GM12878 (cell line): Measurements from ENCODE around the gene TMEM167B. TPM values are rescaled to one million over a fixed set of nuclear protein-coding genes. Genes with fewer than 3 reads are reported as not detected.

Experiments
- ATAC-seq: fragments of 200-7000 bp; cut with Tn5 transposase; 3 replicates; pipeline ENCODE4 v1.9.1; 2020; ENCODE audit warnings: mild to moderate bottlenecking, moderate library complexity
- BruUV-seq: library from RNA; stranded (reverse); fragments of 400-500 nt; replicated peaks from 2 replicates; lab custom pipeline; 2021; lab: Mats Ljungman, UMichigan
- CTCF ChIA-PET: fragments of 300-600 bp; sonication (Branson Sonifier 250); formaldehyde crosslinking; extraction: SDS; loops from one replicate; lab custom pipeline; 2021; ENCODE audit warnings: inconsistent platforms; lab: Yijun Ruan, JAX
- POLR2A ChIA-PET: fragments of 350-600 bp; formaldehyde crosslinking; extraction: SDS; loops from one replicate; lab custom pipeline; 2021; ENCODE audit warnings: inconsistent platforms; lab: Charles Lee
- RAD21 ChIA-PET: fragments of 300-600 bp; sonication (Branson Sonifier 250); formaldehyde crosslinking; loops from one replicate; lab custom pipeline; 2023; ENCODE audit warnings: antibody characterized with exemption; ENCODE audit not compliant: unreplicated experiment; lab: Charles Lee
- SMC1A ChIA-PET: fragments of 300-600 bp; sonication (Branson Sonifier 250); formaldehyde crosslinking; loops from one replicate; lab custom pipeline; 2023; ENCODE audit not compliant: unreplicated experiment, uncharacterized antibody; lab: Charles Lee
- DNase-seq: peaks from one replicate; pipeline ENCODE4 v3.0.0-alpha.2; 2011; ENCODE audit warnings: low read depth, low spot score
- FAIRE-seq: peaks from 3 replicates; lab custom pipeline; 2011; peaks lifted over from hg19 to GRCh38; lab: Jason Lieb, UNC
- H2AFZ ChIP-seq: 2 replicates; pipeline ENCODE4 v1.6.0; 2011; ENCODE audit warnings: low read depth, low read length, control low read depth; ENCODE audit not compliant: control insufficient read depth
- H3K27ac ChIP-seq: 2 replicates; pipeline ENCODE4 v1.5.1; 2011; ENCODE audit warnings: control low read depth; ENCODE audit not compliant: control insufficient read depth, insufficient read depth
- H3K27me3 ChIP-seq, 2 experiments: replicated peaks in 1 of 2; 2 replicates each; pipeline versions ENCODE4 v1.6.0 to v1.6.1; 2011; ENCODE audit warnings: low read length in 1 of 2; ENCODE audit not compliant: control insufficient read depth in 2 of 2, insufficient read depth in 2 of 2
- H3K36me3 ChIP-seq, 2 experiments: 2 replicates each; pipeline ENCODE4 v1.5.1; 2011; ENCODE audit warnings: low read length in 1 of 2; ENCODE audit not compliant: control insufficient read depth in 2 of 2, insufficient read depth in 2 of 2
- H3K4me1 ChIP-seq: 2 replicates; pipeline ENCODE4 v1.6.1; 2011; ENCODE audit warnings: mild to moderate bottlenecking, low read length, moderate library complexity, mixed read lengths; ENCODE audit not compliant: control insufficient read depth, insufficient read depth
- H3K4me2 ChIP-seq: 2 replicates; pipeline ENCODE4 v1.6.0; 2011; ENCODE audit warnings: control low read depth; ENCODE audit not compliant: control insufficient read depth, insufficient read depth
- H3K4me3 ChIP-seq: fragments of 200-600 bp; sonication (generic); 2 replicates; pipeline ENCODE4 v1.5.1; 2016
- H3K79me2 ChIP-seq: 2 replicates; pipeline ENCODE4 v1.6.0; 2011; ENCODE audit warnings: low read length; ENCODE audit not compliant: control insufficient read depth, insufficient read depth
- H3K9ac ChIP-seq: 2 replicates; pipeline ENCODE4 v1.8.0; 2011; ENCODE audit warnings: low read length, control low read depth, mixed read lengths; ENCODE audit not compliant: control insufficient read depth, insufficient read depth
- H3K9me3 ChIP-seq: replicated peaks from 3 replicates; pipeline ENCODE4 v1.5.1; 2011; ENCODE audit warnings: mild to moderate bottlenecking, low read length; ENCODE audit not compliant: control insufficient read depth, insufficient read depth
- H4K20me1 ChIP-seq: 2 replicates; pipeline ENCODE4 v1.6.0; 2011; ENCODE audit not compliant: control insufficient read depth, insufficient read depth
- CEBPB ChIP-seq, 2 experiments: fragments of 150-350 bp in 1 of 2; IDR thresholded peaks; 2 replicates each; pipeline ENCODE4 v1.6.1; 2012 to 2014; ENCODE audit warnings: low read depth in 2 of 2, low read length in 2 of 2, borderline replicate concordance in 1 of 2, inconsistent platforms in 1 of 2
- E4F1 ChIP-seq: fragments of 450-650 bp; IDR thresholded peaks from 2 replicates; pipeline ENCODE4 v1.6.1; 2018; ENCODE audit warnings: borderline replicate concordance, mild to moderate bottlenecking; ENCODE audit not compliant: partially characterized antibody
- JUNB ChIP-seq: IDR thresholded peaks from 2 replicates; pipeline ENCODE4 v1.6.1; 2016; ENCODE audit warnings: antibody characterized with exemption, mild to moderate bottlenecking
- PRDM15 ChIP-seq: fragments of 450-650 bp; formaldehyde crosslinking; IDR thresholded peaks from 2 replicates; pipeline ENCODE4 v1.4.0; 2020; ENCODE audit warnings: mild to moderate bottlenecking, moderate library complexity
- SMC3 ChIP-seq: IDR thresholded peaks from 2 replicates; pipeline ENCODE4 v1.6.1; 2011; ENCODE audit warnings: low read length, improper control_type of control experiment, borderline replicate concordance
- TAF1 ChIP-seq: IDR thresholded peaks from 2 replicates; pipeline ENCODE4 v1.6.1; 2011; ENCODE audit warnings: mild to moderate bottlenecking, low read depth, low read length, borderline replicate concordance
- ZNF622 ChIP-seq: fragments of 450-650 bp; IDR thresholded peaks from 2 replicates; pipeline ENCODE4 v1.6.1; 2017; ENCODE audit warnings: mild to moderate bottlenecking, inconsistent platforms
- WGBS: methylation state at CpG from one replicate; pipeline ENCODE4 v1.1.6; 2016; ENCODE audit warnings: low lambda C conversion rate; ENCODE audit not compliant: insufficient replicate concordance, insufficient coverage; ENCODE audit errors: missing lambda C conversion rate; 5-methylcytosine and 5-hydroxymethylcytosine counted together
- in situ Hi-C: fragments of 300-500 bp; cut with MboI; formaldehyde crosslinking; loops from 9 replicates; pipeline ENCODE4 v1.14.3; 2018; ENCODE audit warnings: mixed read lengths
- intact Hi-C: fragments of 100-400 bp; cut with micrococcal nuclease; formaldehyde crosslinking; loops from one replicate; pipeline ENCODE4 v1.14.2; 2022; ENCODE audit not compliant: unreplicated experiment
- polyA plus RNA-seq, 11 experiments: library from polyadenylated mRNA; depleted of rRNA in 4 of 11; unstranded in 6 of 11; stranded (reverse) in 5 of 11; fragments of >200 nt; fragmentation: Nextera tagmentation in 4 of 11; fragmentation: Illumina TruSeq in 1 of 11; extraction: Ambion mirVana in 4 of 11; extraction: Trizol in 1 of 11; gene quantifications; 1 replicate in 1 of 11; 2 replicates in 10 of 11; pipeline versions ENCODE4 v1.2.1 to v1.2.3, GENCODE V29; 2011 to 2016; ENCODE audit warnings: inconsistent platforms in 2 of 11, missing spikeins in 2 of 11, low read depth in 1 of 11
- total RNA-seq, 4 experiments: library from RNA; depleted of rRNA in 3 of 4; stranded (reverse); fragments of >200 nt in 3 of 4; fragmentation: Illumina TruSeq in 1 of 4; extraction: Trizol in 1 of 4; gene quantifications; 2 replicates each; pipeline versions ENCODE4 v1.2.1 to v1.2.3, GENCODE V29; 2013 to 2021
- TF ChIP-seq, protein P1 (sequence below): fragments of 450-650 bp; IDR thresholded peaks from 2 replicates; pipeline ENCODE4 v1.6.1; 2017; ENCODE audit warnings: mild to moderate bottlenecking, moderate library complexity

Gene TMEM167B
- total and polyA plus RNA-seq, 10 of the 15 experiments (the other 5 are each of a cell fraction or from before 2014, with no cell fraction given) = 15.6 to 26.1 (median 21.1) TPM

GRCh38 chr1:109080441-109081082, 10.0 kb upstream of the TMEM167B start (continued):
- no peak for TF ChIP-seq E4F1
- no peak for TF ChIP-seq JUNB

DNA sequence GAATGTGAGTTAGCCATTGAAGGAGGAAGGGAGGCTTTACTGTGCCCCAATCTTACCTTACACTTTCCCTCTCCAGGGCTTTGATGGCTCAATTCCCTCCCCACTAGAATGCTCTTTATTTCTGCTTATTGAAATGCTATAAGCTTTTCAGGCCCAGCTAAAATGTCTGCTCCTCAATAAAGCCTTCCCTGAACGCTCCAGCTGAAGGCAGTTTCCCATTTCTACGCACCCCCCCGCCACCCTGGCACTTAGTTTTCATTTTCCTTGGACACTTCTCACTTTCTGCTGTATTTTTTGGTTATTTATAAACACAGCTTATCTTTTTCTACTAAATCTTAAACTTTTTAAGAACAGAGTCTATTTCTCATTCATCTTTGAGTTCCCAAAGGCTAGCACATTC, 7.1 kb upstream of the TMEM167B start:
- FAIRE-seq (no peak), ATAC-seq (no peak), DNase-seq (no peak)
- SMC1A ChIA-PET = interaction anchor here (0.6 to 1.2 kb wide), 3 partner anchors 8 to 110 kb away, joined by 3 to 5 read pairs (median 5); no protein-coding TSS in a partner anchor
- Histone ChIP-seq H3K4me3 (no peak overlapping the region), H3K9me3 (no peaks in the 10 kb centered on the region), H3K27ac (no peak overlapping the region), H3K79me2 (no peaks in the 10 kb centered on the region), H3K4me2 (no peak overlapping the region), H4K20me1 (no peaks in the 10 kb centered on the region), H3K27me3 (no peaks in the 10 kb centered on the region), H3K36me3 (no peaks in the 10 kb centered on the region), H3K9ac (no peak overlapping the region), H3K4me1 (no peaks in the 10 kb centered on the region), H2AFZ (no peak overlapping the region)
- WGBS = 57% methylated on average over 3 of the region's 3 CpGs
- in situ Hi-C loops (no loop called here), intact Hi-C loops (no loop called here)
- BruUV-seq = no TSS peak
- CTCF ChIA-PET = interaction anchor here (1.0 to 2.0 kb wide), 5 partner anchors 8 to 52 kb away, joined by 3 to 12 read pairs (median 4); no protein-coding TSS in a partner anchor
- POLR2A ChIA-PET = interaction anchor here (1.9 kb wide), 1 partner anchor 17 kb away, joined by 11 read pairs; no protein-coding TSS in a partner anchor
- RAD21 ChIA-PET = interaction anchor here (1.1 kb wide), 1 partner anchor 8 kb away, joined by 3 read pairs; no protein-coding TSS in a partner anchor
- TF ChIP-seq ZNF622 (no peak), PRDM15 (CRISPR knock-in tag) (no peak), SMC3 (no peak), CEBPB (IDR thresholded peaks at IDR 0.05; ENCODE audit: borderline replicate concordance in 1 of 2, low read depth in 2 of 2, low read length in 2 of 2) (no peak), TAF1 (no peak)
- TF ChIP-seq, protein P1, sequence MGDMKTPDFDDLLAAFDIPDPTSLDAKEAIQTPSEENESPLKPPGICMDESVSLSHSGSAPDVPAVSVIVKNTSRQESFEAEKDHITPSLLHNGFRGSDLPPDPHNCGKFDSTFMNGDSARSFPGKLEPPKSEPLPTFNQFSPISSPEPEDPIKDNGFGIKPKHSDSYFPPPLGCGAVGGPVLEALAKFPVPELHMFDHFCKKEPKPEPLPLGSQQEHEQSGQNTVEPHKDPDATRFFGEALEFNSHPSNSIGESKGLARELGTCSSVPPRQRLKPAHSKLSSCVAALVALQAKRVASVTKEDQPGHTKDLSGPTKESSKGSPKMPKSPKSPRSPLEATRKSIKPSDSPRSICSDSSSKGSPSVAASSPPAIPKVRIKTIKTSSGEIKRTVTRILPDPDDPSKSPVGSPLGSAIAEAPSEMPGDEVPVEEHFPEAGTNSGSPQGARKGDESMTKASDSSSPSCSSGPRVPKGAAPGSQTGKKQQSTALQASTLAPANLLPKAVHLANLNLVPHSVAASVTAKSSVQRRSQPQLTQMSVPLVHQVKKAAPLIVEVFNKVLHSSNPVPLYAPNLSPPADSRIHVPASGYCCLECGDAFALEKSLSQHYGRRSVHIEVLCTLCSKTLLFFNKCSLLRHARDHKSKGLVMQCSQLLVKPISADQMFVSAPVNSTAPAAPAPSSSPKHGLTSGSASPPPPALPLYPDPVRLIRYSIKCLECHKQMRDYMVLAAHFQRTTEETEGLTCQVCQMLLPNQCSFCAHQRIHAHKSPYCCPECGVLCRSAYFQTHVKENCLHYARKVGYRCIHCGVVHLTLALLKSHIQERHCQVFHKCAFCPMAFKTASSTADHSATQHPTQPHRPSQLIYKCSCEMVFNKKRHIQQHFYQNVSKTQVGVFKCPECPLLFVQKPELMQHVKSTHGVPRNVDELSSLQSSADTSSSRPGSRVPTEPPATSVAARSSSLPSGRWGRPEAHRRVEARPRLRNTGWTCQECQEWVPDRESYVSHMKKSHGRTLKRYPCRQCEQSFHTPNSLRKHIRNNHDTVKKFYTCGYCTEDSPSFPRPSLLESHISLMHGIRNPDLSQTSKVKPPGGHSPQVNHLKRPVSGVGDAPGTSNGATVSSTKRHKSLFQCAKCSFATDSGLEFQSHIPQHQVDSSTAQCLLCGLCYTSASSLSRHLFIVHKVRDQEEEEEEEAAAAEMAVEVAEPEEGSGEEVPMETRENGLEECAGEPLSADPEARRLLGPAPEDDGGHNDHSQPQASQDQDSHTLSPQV = no peak
